GM23338 (cell line): ENCODE results near the gene ZBTB7C. TPM values are rescaled to one million over a fixed set of nuclear protein-coding genes. Genes with fewer than 3 reads are reported as not detected.

Experiments
- ATAC-seq: fragments of 200-7000 bp; cut with Tn5 transposase; 3 replicates; pipeline ENCODE4 v1.9.1; 2020
- DNase-seq: peaks from one replicate; pipeline ENCODE4 v3.0.0-alpha.2; 2015; ENCODE audit warnings: low spot score
- H2AFZ ChIP-seq: fragments of 200-600 bp; sonication (generic); 2 replicates; pipeline ENCODE4 v1.8.0; 2016; ENCODE audit warnings: antibody characterized with exemption, mild to moderate bottlenecking, moderate library complexity
- H3F3A ChIP-seq: fragments of 200-600 bp; sonication (generic); replicated peaks from 2 replicates; pipeline ENCODE4 v1.8.0; 2017; ENCODE audit warnings: antibody characterized with exemption, mixed run types, low read depth
- H3K27ac ChIP-seq: fragments of 200-600 bp; sonication (generic); 2 replicates; pipeline ENCODE4 v1.6.1; 2016; ENCODE audit warnings: low read depth
- H3K27me3 ChIP-seq: fragments of 200-600 bp; sonication (generic); 2 replicates; pipeline ENCODE4 v1.8.0; 2016; ENCODE audit warnings: mild to moderate bottlenecking, mixed run types, moderate library complexity; ENCODE audit not compliant: insufficient read depth
- H3K36me3 ChIP-seq: fragments of 200-600 bp; sonication (generic); 2 replicates; pipeline ENCODE4 v1.8.0; 2016; ENCODE audit warnings: mild to moderate bottlenecking; ENCODE audit not compliant: insufficient read depth
- H3K4me1 ChIP-seq: fragments of 200-600 bp; sonication (generic); 2 replicates; pipeline ENCODE4 v1.8.0; 2016; ENCODE audit warnings: mild to moderate bottlenecking, moderate library complexity; ENCODE audit not compliant: insufficient read depth
- H3K4me2 ChIP-seq: fragments of 200-600 bp; sonication (generic); 2 replicates; pipeline ENCODE4 v1.7.1; 2017; ENCODE audit warnings: mixed run types
- H3K4me3 ChIP-seq: fragments of 200-600 bp; sonication (generic); 2 replicates; pipeline ENCODE4 v1.6.1; 2016; ENCODE audit warnings: mixed run types
- H3K79me2 ChIP-seq: fragments of 200-600 bp; sonication (generic); replicated peaks from 2 replicates; pipeline ENCODE4 v1.8.0; 2017; ENCODE audit warnings: mild to moderate bottlenecking; ENCODE audit not compliant: insufficient read depth
- H3K9me2 ChIP-seq: fragments of 200-600 bp; sonication (generic); 2 replicates; pipeline ENCODE4 v1.8.0; 2017; ENCODE audit not compliant: insufficient read depth
- H4K20me1 ChIP-seq: fragments of 200-600 bp; sonication (generic); replicated peaks from 2 replicates; pipeline ENCODE4 v1.8.0; 2017; ENCODE audit warnings: mild to moderate bottlenecking; ENCODE audit not compliant: insufficient read depth
- H3K27ac Mint-ChIP-seq: 2 replicates; pipeline ENCODE4 v1.8.0; 2020; ENCODE audit warnings: inconsistent platforms, mild to moderate bottlenecking, moderate library complexity, mixed read lengths
- H3K27me3 Mint-ChIP-seq: 3 replicates; pipeline ENCODE4 v1.8.0; 2022; ENCODE audit warnings: low read depth, mild to moderate bottlenecking, moderate library complexity, mixed read lengths, inconsistent platforms; ENCODE audit not compliant: insufficient read depth, poor library complexity
- H3K36me3 Mint-ChIP-seq: 3 replicates; pipeline ENCODE4 v1.8.0; 2021; ENCODE audit warnings: low read depth, mild to moderate bottlenecking, inconsistent platforms, moderate library complexity, mixed read lengths
- H3K4me1 Mint-ChIP-seq: 3 replicates; pipeline ENCODE4 v1.8.0; 2020; ENCODE audit warnings: mild to moderate bottlenecking, inconsistent platforms, mixed read lengths
- H3K4me3 Mint-ChIP-seq: 3 replicates; pipeline ENCODE4 v1.8.0; 2021; ENCODE audit warnings: moderate library complexity, mild to moderate bottlenecking, inconsistent platforms, mixed read lengths
- H3K9me3 Mint-ChIP-seq: 3 replicates; pipeline ENCODE4 v1.8.0; 2020; ENCODE audit warnings: moderate library complexity, mild to moderate bottlenecking, inconsistent platforms, mixed read lengths
- CREB1 ChIP-seq: fragments of 250-450 bp; sonication (Bioruptor Pico); IDR thresholded peaks from 2 replicates; pipeline ENCODE4 v1.5.0; 2020; ENCODE audit warnings: low read depth, mild to moderate bottlenecking, moderate library complexity
- EZH2 ChIP-seq: fragments of 200-600 bp; sonication (generic); IDR thresholded peaks from one replicate; pipeline ENCODE4 v1.8.0; 2017; ENCODE audit warnings: antibody characterized with exemption, mild to moderate bottlenecking, low read depth; ENCODE audit not compliant: unreplicated experiment
- EZH2phosphoT487 ChIP-seq: fragments of 200-600 bp; sonication (generic); IDR thresholded peaks from one replicate; pipeline ENCODE4 v1.8.1; 2018; ENCODE audit warnings: antibody characterized with exemption; ENCODE audit not compliant: unreplicated experiment
- NANOG ChIP-seq: IDR thresholded peaks from 2 replicates; pipeline ENCODE4 v1.6.1; 2016; ENCODE audit warnings: antibody characterized with exemption, borderline replicate concordance
- POLR2AphosphoS5 ChIP-seq: IDR thresholded peaks from 2 replicates; pipeline ENCODE4 v1.6.1; 2016; ENCODE audit warnings: antibody characterized with exemption, low read depth
- STAT1 ChIP-seq: IDR thresholded peaks from one replicate; pipeline ENCODE4 v1.6.1; 2016; ENCODE audit warnings: antibody characterized with exemption; ENCODE audit not compliant: unreplicated experiment
- ZNF331 ChIP-seq: fragments of 250-450 bp; sonication (Bioruptor Pico); IDR thresholded peaks from 2 replicates; pipeline ENCODE4 v1.5.0; 2020; ENCODE audit warnings: low read depth, mild to moderate bottlenecking, moderate library complexity
- ZNF462 ChIP-seq: fragments of 250-450 bp; sonication (Bioruptor Pico); IDR thresholded peaks from 2 replicates; pipeline ENCODE4 v1.5.0; 2020; ENCODE audit warnings: mild to moderate bottlenecking, moderate library complexity
- polyA plus RNA-seq: library from polyadenylated mRNA; unstranded; fragments of >200 nt; fragmentation: Nextera tagmentation; extraction: Ambion mirVana; gene quantifications from 2 replicates; pipeline ENCODE4 v1.2.1, GENCODE V29; 2016
- total RNA-seq: library from RNA; depleted of rRNA; stranded (reverse); fragments of >200 nt; shearing (Covaris generic); gene quantifications from 2 replicates; pipeline ENCODE4 v1.2.3, GENCODE V29; 2014
- TF ChIP-seq, protein P1 (sequence below): IDR thresholded peaks from one replicate; pipeline ENCODE4 v1.6.1; 2018; ENCODE audit warnings: antibody characterized with exemption; ENCODE audit not compliant: unreplicated experiment
- TF ChIP-seq, protein P2 (sequence below), 2 experiments: fragments of 200-600 bp in 1 of 2; sonication (generic) in 1 of 2; conservative IDR thresholded peaks; 2 replicates each; pipeline versions ENCODE4 v1.5.1 to v1.6.1; 2016 to 2017; ENCODE audit warnings: antibody characterized with exemption in 2 of 2, low read depth in 2 of 2, mild to moderate bottlenecking in 2 of 2, moderate library complexity in 1 of 2

The ZBTB7C gene
- total and polyA plus RNA-seq, 2 experiments from 2014 or later, result 0.03 to 0.14 TPM

GRCh38 chr18:48108136-48108535 is 301.0 kb downstream of the ZBTB7C start (continued):
- no peak for TF ChIP-seq ZNF462 (CRISPR knock-in tag)
- no peak for TF ChIP-seq ZNF331 (CRISPR knock-in tag)
- no peak for TF ChIP-seq NANOG
- no peak for TF ChIP-seq EZH2
- no peak for TF ChIP-seq CREB1 (CRISPR knock-in tag)

GRCh38 chr18:48106976-48107781 is 302.0 kb downstream of the ZBTB7C start:
- ATAC-seq, result peak; percentile 56
- TF ChIP-seq CREB1 (CRISPR knock-in tag), result no peak
- TF ChIP-seq, protein P1, sequence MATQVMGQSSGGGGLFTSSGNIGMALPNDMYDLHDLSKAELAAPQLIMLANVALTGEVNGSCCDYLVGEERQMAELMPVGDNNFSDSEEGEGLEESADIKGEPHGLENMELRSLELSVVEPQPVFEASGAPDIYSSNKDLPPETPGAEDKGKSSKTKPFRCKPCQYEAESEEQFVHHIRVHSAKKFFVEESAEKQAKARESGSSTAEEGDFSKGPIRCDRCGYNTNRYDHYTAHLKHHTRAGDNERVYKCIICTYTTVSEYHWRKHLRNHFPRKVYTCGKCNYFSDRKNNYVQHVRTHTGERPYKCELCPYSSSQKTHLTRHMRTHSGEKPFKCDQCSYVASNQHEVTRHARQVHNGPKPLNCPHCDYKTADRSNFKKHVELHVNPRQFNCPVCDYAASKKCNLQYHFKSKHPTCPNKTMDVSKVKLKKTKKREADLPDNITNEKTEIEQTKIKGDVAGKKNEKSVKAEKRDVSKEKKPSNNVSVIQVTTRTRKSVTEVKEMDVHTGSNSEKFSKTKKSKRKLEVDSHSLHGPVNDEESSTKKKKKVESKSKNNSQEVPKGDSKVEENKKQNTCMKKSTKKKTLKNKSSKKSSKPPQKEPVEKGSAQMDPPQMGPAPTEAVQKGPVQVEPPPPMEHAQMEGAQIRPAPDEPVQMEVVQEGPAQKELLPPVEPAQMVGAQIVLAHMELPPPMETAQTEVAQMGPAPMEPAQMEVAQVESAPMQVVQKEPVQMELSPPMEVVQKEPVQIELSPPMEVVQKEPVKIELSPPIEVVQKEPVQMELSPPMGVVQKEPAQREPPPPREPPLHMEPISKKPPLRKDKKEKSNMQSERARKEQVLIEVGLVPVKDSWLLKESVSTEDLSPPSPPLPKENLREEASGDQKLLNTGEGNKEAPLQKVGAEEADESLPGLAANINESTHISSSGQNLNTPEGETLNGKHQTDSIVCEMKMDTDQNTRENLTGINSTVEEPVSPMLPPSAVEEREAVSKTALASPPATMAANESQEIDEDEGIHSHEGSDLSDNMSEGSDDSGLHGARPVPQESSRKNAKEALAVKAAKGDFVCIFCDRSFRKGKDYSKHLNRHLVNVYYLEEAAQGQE, result no peak
- TF ChIP-seq, protein P2, sequence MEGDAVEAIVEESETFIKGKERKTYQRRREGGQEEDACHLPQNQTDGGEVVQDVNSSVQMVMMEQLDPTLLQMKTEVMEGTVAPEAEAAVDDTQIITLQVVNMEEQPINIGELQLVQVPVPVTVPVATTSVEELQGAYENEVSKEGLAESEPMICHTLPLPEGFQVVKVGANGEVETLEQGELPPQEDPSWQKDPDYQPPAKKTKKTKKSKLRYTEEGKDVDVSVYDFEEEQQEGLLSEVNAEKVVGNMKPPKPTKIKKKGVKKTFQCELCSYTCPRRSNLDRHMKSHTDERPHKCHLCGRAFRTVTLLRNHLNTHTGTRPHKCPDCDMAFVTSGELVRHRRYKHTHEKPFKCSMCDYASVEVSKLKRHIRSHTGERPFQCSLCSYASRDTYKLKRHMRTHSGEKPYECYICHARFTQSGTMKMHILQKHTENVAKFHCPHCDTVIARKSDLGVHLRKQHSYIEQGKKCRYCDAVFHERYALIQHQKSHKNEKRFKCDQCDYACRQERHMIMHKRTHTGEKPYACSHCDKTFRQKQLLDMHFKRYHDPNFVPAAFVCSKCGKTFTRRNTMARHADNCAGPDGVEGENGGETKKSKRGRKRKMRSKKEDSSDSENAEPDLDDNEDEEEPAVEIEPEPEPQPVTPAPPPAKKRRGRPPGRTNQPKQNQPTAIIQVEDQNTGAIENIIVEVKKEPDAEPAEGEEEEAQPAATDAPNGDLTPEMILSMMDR (conservative IDR thresholded peaks at IDR 0.05; ENCODE audit: low read depth in 2 of 2), result no peak
- no peak for TF ChIP-seq EZH2
- no peak for TF ChIP-seq POLR2AphosphoS5
- TF ChIP-seq ZNF331 (CRISPR knock-in tag), result no peak
- TF ChIP-seq STAT1, result no peak
- no peak for TF ChIP-seq EZH2phosphoT487

More at GRCh38 chr18:48106976-48107781, 302.0 kb downstream of the ZBTB7C start:
- H3K27me3 ChIP-seq, result no peaks in the 10 kb centered on the region
- no peaks in the 10 kb centered on the region for H3K36me3 Mint-ChIP-seq
- H4K20me1 ChIP-seq, result no peaks in the 10 kb centered on the region
- H3K4me1 ChIP-seq, result peaks cover 22% of the 10 kb centered on the region
- H3K36me3 ChIP-seq, result no peaks in the 10 kb centered on the region
- no peak overlapping the region for H3K4me3 Mint-ChIP-seq
- no peaks in the 10 kb centered on the region for H3K9me3 Mint-ChIP-seq
- no peaks in the 10 kb centered on the region for H3F3A ChIP-seq
- no peak overlapping the region for H3K4me3 ChIP-seq
- H3K27me3 Mint-ChIP-seq, result peaks cover 11% of the 10 kb centered on the region
- H3K27ac ChIP-seq, result no peak overlapping the region
- H2AFZ ChIP-seq, result peak overlapping the region; percentile 80
- peaks cover 43% of the 10 kb centered on the region for H3K4me1 Mint-ChIP-seq
- H3K27ac Mint-ChIP-seq, result no peak overlapping the region
- no peaks in the 10 kb centered on the region for H3K9me2 ChIP-seq
- peak overlapping the region; percentile 27; the same call in 1 of the 2 replicates for H3K4me2 ChIP-seq
- no peaks in the 10 kb centered on the region for H3K79me2 ChIP-seq
- DNase-seq, result peak; percentile 41
